Measurements from ENCODE around the gene SHTN1. TPM values are rescaled to one million over a fixed set of nuclear protein-coding genes. Genes with fewer than 3 reads are reported as not detected.

SHTN1 gene, protein sequence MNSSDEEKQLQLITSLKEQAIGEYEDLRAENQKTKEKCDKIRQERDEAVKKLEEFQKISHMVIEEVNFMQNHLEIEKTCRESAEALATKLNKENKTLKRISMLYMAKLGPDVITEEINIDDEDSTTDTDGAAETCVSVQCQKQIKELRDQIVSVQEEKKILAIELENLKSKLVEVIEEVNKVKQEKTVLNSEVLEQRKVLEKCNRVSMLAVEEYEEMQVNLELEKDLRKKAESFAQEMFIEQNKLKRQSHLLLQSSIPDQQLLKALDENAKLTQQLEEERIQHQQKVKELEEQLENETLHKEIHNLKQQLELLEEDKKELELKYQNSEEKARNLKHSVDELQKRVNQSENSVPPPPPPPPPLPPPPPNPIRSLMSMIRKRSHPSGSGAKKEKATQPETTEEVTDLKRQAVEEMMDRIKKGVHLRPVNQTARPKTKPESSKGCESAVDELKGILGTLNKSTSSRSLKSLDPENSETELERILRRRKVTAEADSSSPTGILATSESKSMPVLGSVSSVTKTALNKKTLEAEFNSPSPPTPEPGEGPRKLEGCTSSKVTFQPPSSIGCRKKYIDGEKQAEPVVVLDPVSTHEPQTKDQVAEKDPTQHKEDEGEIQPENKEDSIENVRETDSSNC
- 10 to 100 TPM; 20.7 to 25.6 (median 25.3) TPM for polyA plus RNA-seq (ENCODE audit: insufficient read length in 3 of 3)
- long read RNA-seq, donor 1, full-length matches to known transcripts = 2 of 2 reads
- long read RNA-seq, donor 1, partial matches to known transcripts = 0 of 2 reads
- long read RNA-seq, donor 1, other reads (novel, unspliced or antisense) = 0 of 2 reads
- long read RNA-seq, donor 2 = 0 reads
- long read RNA-seq, donor 3 = 0 reads
- long read RNA-seq, donor 4, full-length matches to known transcripts = 1 of 1 reads
- long read RNA-seq, donor 4, partial matches to known transcripts = 0 of 1 reads
- long read RNA-seq, donor 4, other reads (novel, unspliced or antisense) = 0 of 1 reads
- long read RNA-seq, donor 5 = 0 reads
- long read RNA-seq, donor 6, full-length matches to known transcripts = 4 of 4 reads
- long read RNA-seq, donor 6, partial matches to known transcripts = 0 of 4 reads
- long read RNA-seq, donor 6, other reads (novel, unspliced or antisense) = 0 of 4 reads
- long read RNA-seq, donor 7, full-length matches to known transcripts = 3 of 3 reads
- long read RNA-seq, donor 7, partial matches to known transcripts = 0 of 3 reads
- long read RNA-seq, donor 7, other reads (novel, unspliced or antisense) = 0 of 3 reads
- long read RNA-seq, donor 8, full-length matches to known transcripts = 1 of 7 reads
- long read RNA-seq, donor 8, partial matches to known transcripts = 6 of 7 reads
- long read RNA-seq, donor 8, other reads (novel, unspliced or antisense) = 0 of 7 reads
- long read RNA-seq, donor 9, full-length matches to known transcripts = 4 of 9 reads
- long read RNA-seq, donor 9, partial matches to known transcripts = 5 of 9 reads
- long read RNA-seq, donor 9, other reads (novel, unspliced or antisense) = 0 of 9 reads
- long read RNA-seq, donor 10, full-length matches to known transcripts = 1 of 1 reads
- long read RNA-seq, donor 10, partial matches to known transcripts = 0 of 1 reads
- long read RNA-seq, donor 10, other reads (novel, unspliced or antisense) = 0 of 1 reads
- long read RNA-seq, donor 11, full-length matches to known transcripts = 2 of 2 reads
- long read RNA-seq, donor 11, partial matches to known transcripts = 0 of 2 reads
- long read RNA-seq, donor 11, other reads (novel, unspliced or antisense) = 0 of 2 reads
- long read RNA-seq, donor 12, full-length matches to known transcripts = 1 of 6 reads
- long read RNA-seq, donor 12, partial matches to known transcripts = 5 of 6 reads
- long read RNA-seq, donor 12, other reads (novel, unspliced or antisense) = 0 of 6 reads
- long read RNA-seq, donor 13 = 0 reads
- long read RNA-seq, donor 14, full-length matches to known transcripts = 2 of 2 reads
- long read RNA-seq, donor 14, partial matches to known transcripts = 0 of 2 reads
- long read RNA-seq, donor 14, other reads (novel, unspliced or antisense) = 0 of 2 reads
- long read RNA-seq, donor 15, full-length matches to known transcripts = 1 of 1 reads
- long read RNA-seq, donor 15, partial matches to known transcripts = 0 of 1 reads
- long read RNA-seq, donor 15, other reads (novel, unspliced or antisense) = 0 of 1 reads
- long read RNA-seq, donor 16, full-length matches to known transcripts = 6 of 6 reads
- long read RNA-seq, donor 16, partial matches to known transcripts = 0 of 6 reads
- long read RNA-seq, donor 16, other reads (novel, unspliced or antisense) = 0 of 6 reads

DNA sequence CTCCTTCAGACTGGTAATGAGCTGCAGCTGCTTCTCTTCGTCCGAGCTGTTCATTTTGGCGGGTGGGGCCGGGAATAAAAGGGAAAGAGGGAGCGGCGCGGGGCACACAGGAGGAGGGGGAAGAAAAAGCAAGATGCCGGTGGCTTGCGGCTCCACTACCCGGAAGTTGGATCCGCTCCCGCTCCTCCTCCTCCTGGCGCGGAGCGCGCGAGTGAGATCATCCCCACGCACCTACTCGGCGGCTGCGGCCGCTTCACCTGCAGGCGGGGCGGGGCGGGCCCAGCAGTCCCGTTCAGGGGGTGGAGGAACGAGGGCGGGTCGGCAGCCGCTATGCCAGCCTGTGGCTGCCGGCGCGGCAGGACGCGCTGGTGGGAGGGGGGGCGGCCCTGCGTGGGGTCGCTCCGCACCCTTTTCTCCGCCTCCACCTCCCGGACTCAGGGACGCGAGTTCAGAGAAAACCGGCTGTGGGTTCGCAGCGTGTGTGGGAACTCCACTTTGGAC, at the start of gene SHTN1:
Gene SHTN1 (minus strand): TSS at position 162 of the 501 bp plus-strand sequence. CDS start 108 bp downstream, at position 54.
- peak; percentile 26 to 58 (median 49) for DNase-seq (ENCODE audit: extremely low read depth in 1 of 11, low read depth in 9 of 11, low spot score in 4 of 11)

DNA sequence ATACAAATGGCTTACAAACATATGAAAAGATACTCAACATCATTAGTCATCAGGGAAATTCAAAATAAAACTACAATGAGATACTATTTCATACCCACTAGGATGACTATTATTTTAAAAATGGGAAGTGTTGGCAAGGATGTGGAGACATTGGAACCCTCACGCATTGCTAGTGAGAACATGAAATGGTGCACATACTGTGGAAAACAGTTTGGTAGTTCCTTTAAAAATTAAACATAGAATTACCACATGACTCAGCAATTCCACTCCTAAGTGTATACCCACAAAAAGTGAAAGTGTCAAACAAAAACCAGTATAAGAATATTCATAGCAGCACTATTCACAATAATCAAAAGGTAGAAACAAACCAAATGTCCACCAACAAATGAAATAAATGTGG, 48.5 kb upstream of the SHTN1 start:
- DNase-seq (ENCODE audit: extremely low read depth in 1 of 11, low read depth in 9 of 11, low spot score in 4 of 11) = no peak

DNA sequence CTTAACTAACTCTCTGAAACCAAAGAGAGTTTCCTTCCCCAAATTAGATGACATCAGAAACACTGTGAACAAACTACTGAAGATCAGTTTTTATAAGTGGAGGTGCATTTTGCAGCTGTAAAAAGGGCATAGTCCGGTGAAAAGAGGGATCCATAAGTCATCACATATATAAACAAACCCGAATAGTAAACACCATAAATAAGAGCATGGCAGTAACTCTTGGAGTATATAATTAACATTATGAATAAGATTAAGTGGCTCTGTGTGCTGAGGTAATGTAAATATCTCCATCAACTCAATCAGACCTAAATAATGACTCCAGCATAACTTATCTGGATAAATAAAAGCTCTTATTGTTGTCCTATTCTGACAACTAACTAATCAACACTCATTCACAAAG, 43.0 kb upstream of the SHTN1 start:
- no peak for DNase-seq (ENCODE audit: extremely low read depth in 1 of 11, low read depth in 9 of 11, low spot score in 4 of 11)

DNA sequence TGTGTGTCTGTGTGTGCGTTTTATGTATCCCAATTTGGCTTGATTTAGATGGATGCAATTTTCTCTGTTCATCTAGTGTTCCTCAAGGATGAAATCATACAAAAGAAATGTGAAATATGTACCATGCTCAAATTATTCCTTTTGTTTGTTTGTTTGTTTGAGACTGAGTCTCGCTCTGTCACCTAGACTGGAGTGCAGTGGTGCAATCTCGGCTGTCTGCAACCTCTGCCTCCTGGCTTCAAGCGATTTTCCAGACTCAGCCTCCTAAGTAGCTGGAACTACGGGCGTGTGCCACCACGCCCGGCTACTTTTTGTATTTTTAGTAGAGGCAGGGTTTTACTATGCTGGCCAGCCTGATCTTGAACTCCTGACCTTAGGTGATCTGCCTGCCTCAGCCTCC, 11.3 kb upstream of the SHTN1 start:
- no peak for DNase-seq (ENCODE audit: extremely low read depth in 1 of 11, low read depth in 9 of 11, low spot score in 4 of 11)

DNA sequence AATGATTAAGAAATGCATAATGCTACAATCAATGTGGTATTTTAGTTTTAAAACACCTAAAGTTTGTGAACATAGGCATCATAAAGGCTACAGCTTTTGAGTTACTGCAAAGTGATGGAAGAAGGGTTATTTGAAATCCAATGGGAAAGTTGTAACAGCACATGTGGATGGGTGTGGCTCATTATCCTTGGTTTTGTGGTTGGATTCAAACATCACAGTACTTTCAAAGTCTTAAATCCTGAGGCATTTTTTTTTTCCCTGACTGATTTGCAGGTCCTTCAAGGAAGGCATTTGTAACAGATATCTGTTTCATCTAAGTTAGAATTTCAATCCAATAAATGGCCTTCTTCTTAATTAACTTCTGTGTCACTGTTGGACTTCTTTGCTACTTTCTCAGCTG, 9.8 kb upstream of the SHTN1 start:
- no peak for DNase-seq (ENCODE audit: extremely low read depth in 1 of 11, low read depth in 9 of 11, low spot score in 4 of 11)

DNA sequence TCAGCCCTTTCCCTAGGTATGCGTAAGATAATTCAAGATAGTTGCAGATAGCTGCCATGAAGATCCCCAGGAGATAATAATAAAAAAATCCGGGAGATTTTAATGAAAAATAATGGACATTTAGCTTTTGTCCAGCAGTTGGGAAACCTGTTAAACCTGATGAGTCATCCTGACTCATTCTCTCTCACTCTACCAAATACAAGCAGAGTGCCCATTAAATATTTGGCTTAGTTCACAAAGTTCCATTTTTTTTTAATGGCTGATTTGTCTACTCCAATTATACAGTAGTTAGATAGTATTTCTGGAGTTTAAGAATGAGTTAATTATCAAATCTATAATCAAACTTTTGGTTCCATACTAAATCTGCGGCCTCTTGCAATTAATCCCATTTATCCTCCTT, 2.1 kb upstream of the SHTN1 start:
- no peak for DNase-seq (ENCODE audit: extremely low read depth in 1 of 11, low read depth in 9 of 11, low spot score in 4 of 11)

DNA sequence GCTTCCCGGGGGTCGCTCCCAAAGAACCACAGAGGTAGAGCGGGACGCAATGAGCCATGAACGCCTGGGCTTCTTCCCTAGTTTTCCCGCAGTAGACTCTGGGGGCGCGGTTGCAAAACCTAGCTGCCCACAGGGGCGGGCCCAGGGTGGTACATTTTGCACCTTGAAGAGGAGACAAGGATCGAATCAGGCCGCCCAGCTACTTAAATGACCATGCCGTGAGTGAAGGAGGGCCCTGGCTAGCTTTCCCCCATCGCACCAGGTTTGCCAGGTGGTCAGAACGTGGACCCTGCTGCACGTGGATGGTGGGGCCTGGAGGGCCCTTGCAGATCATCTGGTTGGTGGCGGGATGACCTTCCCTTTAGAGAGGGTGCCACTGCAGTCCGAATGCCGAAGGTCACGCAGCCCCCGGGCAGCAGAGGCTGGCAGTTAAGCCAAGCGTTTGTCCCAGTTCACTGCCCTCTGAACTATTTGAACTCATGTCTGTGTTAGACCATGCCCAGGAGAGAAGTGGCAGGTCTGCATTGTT, 604 bp upstream of the SHTN1 start:
- DNase-seq (ENCODE audit: extremely low read depth in 1 of 11, low read depth in 9 of 11, low spot score in 4 of 11) = peak in 8 of 11 donors; percentile 13 to 46 (median 20)

DNA sequence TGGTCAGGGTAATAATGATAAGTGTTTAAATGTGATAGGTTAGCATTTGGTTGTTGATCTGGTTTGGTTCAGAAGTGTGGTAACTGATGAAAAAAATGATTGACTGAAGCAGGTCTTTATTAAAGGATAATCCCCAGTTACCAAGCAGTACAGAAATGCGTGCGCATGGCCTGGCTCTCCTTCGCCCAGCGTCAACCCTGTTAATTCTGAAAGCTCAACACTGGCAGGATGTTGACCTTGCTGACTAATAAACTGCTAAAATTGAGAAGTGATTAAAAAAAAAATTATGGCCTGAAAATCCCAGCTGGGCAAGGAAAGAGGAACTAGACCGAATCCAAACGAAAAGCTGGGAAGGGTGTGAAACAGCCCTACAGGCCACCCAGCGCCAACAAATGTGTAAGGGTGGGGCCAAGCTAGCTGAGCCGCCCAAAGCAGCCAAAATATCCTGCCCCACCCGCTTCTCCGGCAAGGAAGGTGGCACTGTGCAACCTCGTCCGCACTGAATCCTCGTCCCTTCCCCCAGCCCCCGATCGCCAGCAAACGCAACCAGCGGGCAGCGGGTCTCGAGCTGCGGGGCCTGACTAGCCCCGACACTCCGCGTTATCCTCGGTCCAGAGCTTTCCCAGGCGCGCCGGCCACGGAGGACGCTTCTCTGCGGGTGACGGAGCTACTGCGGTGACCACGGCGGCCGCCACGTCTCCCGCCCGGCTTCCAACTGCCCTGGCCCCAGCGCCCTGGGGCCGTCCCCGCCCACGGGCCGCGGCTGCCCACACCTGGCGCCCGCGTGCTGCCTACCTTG, 561 bp downstream of the SHTN1 start:
- peak in 5 of 11 donors; percentile 4 to 38 (median 20) for DNase-seq (ENCODE audit: extremely low read depth in 1 of 11, low read depth in 9 of 11, low spot score in 4 of 11)

DNA sequence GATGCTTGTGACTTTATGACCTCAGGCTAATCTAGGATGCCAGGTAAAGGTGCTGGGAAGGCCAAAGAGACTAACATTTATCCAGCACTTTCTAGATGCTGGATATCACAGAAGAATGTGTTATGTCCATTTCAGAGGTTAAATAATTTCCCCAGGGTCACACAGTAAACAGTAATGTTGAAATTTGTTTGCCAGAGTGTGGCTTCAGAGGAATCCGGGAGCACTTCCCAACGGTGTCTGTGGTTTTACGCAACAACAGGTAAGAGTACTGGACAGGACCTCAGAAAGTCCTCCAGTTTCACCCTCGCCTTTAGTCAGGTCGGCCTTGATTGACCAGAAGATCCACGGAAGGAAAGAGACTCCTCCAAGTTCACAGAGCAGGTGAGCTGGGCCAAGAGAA, 1.7 kb downstream of the SHTN1 start:
- no peak for DNase-seq (ENCODE audit: extremely low read depth in 1 of 11, low read depth in 9 of 11, low spot score in 4 of 11)

DNA sequence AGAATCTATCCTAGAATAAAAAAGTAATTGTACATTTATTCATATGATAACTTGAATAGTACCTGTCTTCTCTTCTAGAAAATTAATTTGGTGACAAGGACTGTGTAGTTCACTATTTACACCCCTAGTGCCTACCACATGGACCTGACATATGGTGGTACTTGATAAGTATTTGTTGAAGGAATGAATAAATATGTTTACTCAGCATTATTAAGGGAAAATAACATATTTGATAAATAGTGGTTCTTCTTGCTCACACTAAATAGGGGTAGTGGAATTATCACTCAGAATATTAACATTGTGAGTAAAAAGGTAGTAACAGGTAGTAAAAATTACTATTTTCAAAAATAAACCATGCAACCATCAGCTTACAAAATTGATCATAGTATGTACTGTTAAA, 2.8 kb downstream of the SHTN1 start:
- no peak for DNase-seq (ENCODE audit: extremely low read depth in 1 of 11, low read depth in 9 of 11, low spot score in 4 of 11)

DNA sequence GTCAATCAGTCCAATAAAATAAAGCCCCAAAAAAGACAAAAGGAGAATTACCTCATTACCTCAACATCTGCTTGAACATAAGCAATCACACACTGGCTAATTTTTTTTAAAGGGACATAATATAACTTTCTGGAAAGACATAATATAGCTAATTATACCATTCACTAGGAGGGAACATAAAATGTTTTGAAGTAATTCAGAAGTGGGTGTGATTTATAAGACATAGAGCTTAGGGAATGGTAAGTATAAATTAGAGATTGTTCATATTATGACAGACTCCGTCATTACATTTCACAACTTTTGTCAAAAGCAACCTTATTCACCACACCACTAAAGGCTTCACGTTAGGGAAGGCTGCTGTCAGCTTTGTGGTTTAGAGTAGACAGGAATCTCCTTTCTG, 3.8 kb downstream of the SHTN1 start:
- no peak for DNase-seq (ENCODE audit: extremely low read depth in 1 of 11, low read depth in 9 of 11, low spot score in 4 of 11)

DNA sequence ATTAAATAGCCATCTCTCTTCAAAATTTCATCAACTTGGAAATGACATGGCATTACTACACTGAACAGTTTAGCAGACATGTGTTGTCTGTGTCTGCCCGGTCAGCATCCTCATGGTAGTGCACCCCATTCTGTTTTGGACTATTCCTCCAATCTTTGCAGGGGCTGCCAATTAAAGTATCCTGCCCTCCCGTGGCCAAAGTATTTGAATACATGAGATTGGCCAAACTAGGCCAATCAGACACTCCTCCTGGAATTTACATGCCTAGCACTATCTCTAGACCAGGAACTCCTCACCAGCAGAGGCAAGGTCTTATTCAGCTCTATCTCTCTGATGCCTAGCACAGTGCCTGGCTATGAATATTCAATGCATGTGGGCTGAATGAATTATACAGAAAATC, 4.4 kb downstream of the SHTN1 start:
- DNase-seq (ENCODE audit: extremely low read depth in 1 of 11, low read depth in 9 of 11, low spot score in 4 of 11) = no peak

DNA sequence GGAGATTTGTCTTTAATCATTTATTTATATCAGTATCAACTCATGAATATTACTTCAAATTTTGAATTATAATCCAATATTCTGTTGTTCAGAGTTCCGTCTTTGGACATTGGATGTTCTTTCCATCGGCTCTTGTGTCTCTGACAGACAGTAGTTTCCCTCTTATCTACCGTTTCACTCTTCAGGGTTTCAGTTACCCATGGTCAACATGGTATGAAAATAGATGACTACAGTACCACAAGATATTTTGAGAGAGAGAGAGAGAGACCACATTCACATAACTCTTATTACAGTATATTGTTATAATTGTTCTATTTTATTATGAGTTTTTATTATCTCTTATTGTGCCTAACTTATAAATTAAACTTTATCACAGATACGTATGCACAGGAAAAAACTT, 6.8 kb downstream of the SHTN1 start:
- no peak for DNase-seq (ENCODE audit: extremely low read depth in 1 of 11, low read depth in 9 of 11, low spot score in 4 of 11)

DNA sequence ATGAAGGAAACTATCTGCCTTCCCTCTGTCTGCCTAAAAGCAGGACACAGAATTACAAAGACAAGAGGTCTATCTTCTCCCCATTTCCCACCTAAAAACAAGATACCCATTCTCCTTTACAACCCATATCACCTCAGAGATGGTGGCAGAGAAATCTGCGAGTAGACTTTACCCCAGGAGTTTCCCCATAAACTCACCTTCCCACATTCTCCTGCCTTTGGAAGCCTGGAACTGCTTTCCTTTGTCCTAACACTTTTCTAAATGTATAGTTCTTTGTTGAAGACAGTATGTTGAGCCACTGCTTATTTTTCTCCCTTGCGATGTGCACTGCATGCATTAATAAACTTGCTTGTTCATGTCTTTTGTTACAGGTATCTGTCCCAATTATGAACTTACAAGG, 8.0 kb downstream of the SHTN1 start:
- no peak for DNase-seq (ENCODE audit: extremely low read depth in 1 of 11, low read depth in 9 of 11, low spot score in 4 of 11)

DNA sequence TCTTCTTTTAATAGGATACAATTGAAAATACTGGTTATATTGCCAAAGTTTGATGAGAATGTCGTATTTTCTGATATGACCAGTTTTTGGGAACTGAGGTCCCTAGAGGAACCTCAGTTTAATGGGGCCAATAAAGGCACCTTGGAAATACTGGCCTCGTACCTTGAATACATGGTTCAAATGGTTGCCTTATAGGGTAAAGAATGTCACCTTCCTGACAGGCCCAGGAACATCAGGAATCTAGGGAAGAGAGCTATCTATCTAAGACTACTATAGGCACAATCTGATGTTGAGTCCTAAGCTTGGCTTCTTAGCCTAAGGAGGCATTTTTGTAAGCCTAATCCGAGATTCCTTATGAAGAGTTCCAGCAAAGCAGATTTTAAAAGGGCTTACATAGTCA, 9.3 kb downstream of the SHTN1 start:
- no peak for DNase-seq (ENCODE audit: extremely low read depth in 1 of 11, low read depth in 9 of 11, low spot score in 4 of 11)
